Measurements from ENCODE around the gene URB1. TPM values are rescaled to one million over a fixed set of nuclear protein-coding genes. Genes with fewer than 3 reads are reported as not detected.

URB1 gene
- total and polyA plus RNA-seq, 4 experiments from 2014 or later: 0.55 to 15.2 (median 8.6) TPM

- no peak for DNase-seq
- ChIA-PET CTCF (ENCODE audit: partially characterized antibody) (no interaction called here), POLR2A (ENCODE audit: partially characterized antibody) (no interaction called here)
- Histone ChIP-seq H3K4me1 (ENCODE audit: insufficient read depth, low read length) (no peaks in the 10 kb centered on the region), H3K4me3 (ENCODE audit: low read length in 2 of 2) (no peak within 1 kb of the TSS), H3K27ac (ENCODE audit: low read depth, low read length) (no peak within 1 kb of the TSS), H3K9me3 (ENCODE audit: control insufficient read depth in 1 of 2, low read length in 2 of 2) (no peaks in the 10 kb centered on the region), H3K27me3 (ENCODE audit: insufficient read depth, low read length) (no peaks in the 10 kb centered on the region), H3K36me3 (ENCODE audit: insufficient read depth, low read length) (no peaks in the 10 kb centered on the region)
- no peaks in the 10 kb centered on the region for H3K27me3 Mint-ChIP-seq
- no peaks in the 10 kb centered on the region for H3K4me1 Mint-ChIP-seq
- H3K36me3 Mint-ChIP-seq: peaks cover 3 to 4% of the 10 kb centered on the region in 2 donors
- no peaks in the 10 kb centered on the region for H3K9me3 Mint-ChIP-seq
- intact Hi-C loops (cut with micrococcal nuclease): no loop called here
- no peak within 1 kb of the TSS for H3K27ac Mint-ChIP-seq
- no peak within 1 kb of the TSS for H3K4me3 Mint-ChIP-seq
Observed at GRCh38 chr21:32298658-32299081, 94.1 kb downstream of the URB1 start, which contains the start of gene MRAP. Gene MRAP, plus strand, starts transcription at chr21:32298855. Its CDS starts 117 bp downstream, at chr21:32298972.

DNA sequence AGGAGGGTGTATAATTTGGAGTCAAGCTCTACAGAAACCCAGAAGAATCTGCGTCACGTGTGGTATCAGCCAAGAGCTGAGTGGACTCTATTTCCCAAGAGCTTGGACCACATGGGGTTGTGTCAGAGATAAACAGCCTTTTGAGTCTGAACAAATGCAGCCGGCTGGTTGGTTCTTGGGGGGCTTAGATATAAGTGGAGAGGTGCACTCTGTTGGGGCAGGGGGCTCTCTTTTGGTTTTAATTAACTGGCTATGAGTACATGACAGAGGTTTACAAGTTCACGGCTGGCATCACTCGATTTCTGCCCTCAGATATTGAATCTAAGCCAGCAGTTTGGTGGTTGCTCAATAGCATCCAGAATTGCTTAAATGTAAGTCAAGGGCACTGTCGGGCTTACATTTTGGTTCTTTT is 94.7 kb downstream of the URB1 start:
- H3K4me3 ChIP-seq (ENCODE audit: low read length in 2 of 2): no peak overlapping the region
- no peak for DNase-seq
- Mint-ChIP-seq H3K27me3 (no peaks in the 10 kb centered on the region), H3K27ac (no peak overlapping the region), H3K9me3 (no peaks in the 10 kb centered on the region), H3K4me3 (no peak overlapping the region), H3K4me1 (no peaks in the 10 kb centered on the region), H3K36me3 (peaks cover 3 to 4% of the 10 kb centered on the region in 2 donors)
- no peaks in the 10 kb centered on the region for H3K27me3 ChIP-seq (ENCODE audit: insufficient read depth, low read length)
- no peaks in the 10 kb centered on the region for H3K4me1 ChIP-seq (ENCODE audit: insufficient read depth, low read length)
- ChIA-PET POLR2A (ENCODE audit: partially characterized antibody) (no interaction called here), CTCF (ENCODE audit: partially characterized antibody) (no interaction called here)
- intact Hi-C loops (cut with micrococcal nuclease): no loop called here
- no peaks in the 10 kb centered on the region for H3K9me3 ChIP-seq (ENCODE audit: control insufficient read depth in 1 of 2, low read length in 2 of 2)
- no peaks in the 10 kb centered on the region for H3K36me3 ChIP-seq (ENCODE audit: insufficient read depth, low read length)
- no peak overlapping the region for H3K27ac ChIP-seq (ENCODE audit: low read depth, low read length)

DNA sequence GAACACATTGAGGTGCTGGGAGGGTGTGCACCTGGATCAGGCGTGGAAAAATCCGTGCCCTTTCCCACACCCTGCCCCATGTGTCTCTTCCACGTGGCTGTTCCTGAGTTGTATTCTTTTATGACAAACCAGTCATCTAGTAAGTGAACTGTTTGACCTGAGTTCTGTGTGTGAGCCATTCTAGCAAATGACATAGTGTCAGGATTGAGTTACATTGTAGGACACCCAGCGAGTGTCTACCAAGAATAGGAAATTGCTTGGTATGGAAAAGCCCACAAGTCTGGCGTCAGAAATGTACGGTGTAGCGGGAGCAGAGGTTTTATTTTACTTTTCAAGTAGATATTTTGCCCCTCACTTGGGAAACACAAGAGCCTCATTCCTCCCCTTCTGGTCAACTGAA is 95.4 kb downstream of the URB1 start:
- Mint-ChIP-seq H3K9me3 (no peaks in the 10 kb centered on the region), H3K27ac (no peak overlapping the region), H3K4me1 (no peaks in the 10 kb centered on the region), H3K27me3 (no peaks in the 10 kb centered on the region), H3K36me3 (peaks cover 3 to 4% of the 10 kb centered on the region in 2 donors), H3K4me3 (no peak overlapping the region)
- intact Hi-C loops (cut with micrococcal nuclease): no loop called here
- Histone ChIP-seq H3K4me1 (ENCODE audit: insufficient read depth, low read length) (no peaks in the 10 kb centered on the region), H3K36me3 (ENCODE audit: insufficient read depth, low read length) (no peaks in the 10 kb centered on the region), H3K4me3 (ENCODE audit: low read length in 2 of 2) (no peak overlapping the region), H3K27me3 (ENCODE audit: insufficient read depth, low read length) (no peaks in the 10 kb centered on the region), H3K9me3 (ENCODE audit: control insufficient read depth in 1 of 2, low read length in 2 of 2) (no peaks in the 10 kb centered on the region), H3K27ac (ENCODE audit: low read depth, low read length) (no peak overlapping the region)
- DNase-seq: no peak
- POLR2A ChIA-PET (ENCODE audit: partially characterized antibody): no interaction called here
- CTCF ChIA-PET (ENCODE audit: partially characterized antibody): no interaction called here

GRCh38 chr21:32285476-32285875 is 107.3 kb downstream of the URB1 start:
- Mint-ChIP-seq H3K4me3 (no peak overlapping the region), H3K27ac (no peak overlapping the region), H3K36me3 (peaks cover 0 to 10% of the 10 kb centered on the region in 2 donors), H3K4me1 (peaks cover 1 to 2% (median 2%) of the 10 kb centered on the region in 4 donors), H3K27me3 (no peaks in the 10 kb centered on the region), H3K9me3 (no peaks in the 10 kb centered on the region)
- intact Hi-C loops (cut with micrococcal nuclease): no loop called here
- Histone ChIP-seq H3K4me1 (ENCODE audit: insufficient read depth, low read length) (no peaks in the 10 kb centered on the region), H3K27me3 (ENCODE audit: insufficient read depth, low read length) (no peaks in the 10 kb centered on the region), H3K9me3 (ENCODE audit: control insufficient read depth in 1 of 2, low read length in 2 of 2) (no peaks in the 10 kb centered on the region), H3K36me3 (ENCODE audit: insufficient read depth, low read length) (no peaks in the 10 kb centered on the region), H3K27ac (ENCODE audit: low read depth, low read length) (no peak overlapping the region), H3K4me3 (ENCODE audit: low read length in 2 of 2) (no peak overlapping the region)
- DNase-seq: no peak
- ChIA-PET CTCF (ENCODE audit: partially characterized antibody) (no interaction called here), POLR2A (ENCODE audit: partially characterized antibody) (no interaction called here)

GRCh38 chr21:32282992-32283391 is 109.8 kb downstream of the URB1 start:
- Histone ChIP-seq H3K27ac (ENCODE audit: low read depth, low read length) (no peak overlapping the region), H3K27me3 (ENCODE audit: insufficient read depth, low read length) (no peaks in the 10 kb centered on the region), H3K4me1 (ENCODE audit: insufficient read depth, low read length) (peaks cover 17% of the 10 kb centered on the region), H3K4me3 (ENCODE audit: low read length in 2 of 2) (no peak overlapping the region), H3K9me3 (ENCODE audit: control insufficient read depth in 1 of 2, low read length in 2 of 2) (no peaks in the 10 kb centered on the region), H3K36me3 (ENCODE audit: insufficient read depth, low read length) (no peaks in the 10 kb centered on the region)
- H3K27me3 Mint-ChIP-seq: no peaks in the 10 kb centered on the region
- intact Hi-C loops (cut with micrococcal nuclease): no loop called here
- no peak overlapping the region for H3K27ac Mint-ChIP-seq
- peaks cover 12 to 26% (median 20%) of the 10 kb centered on the region in 4 donors for H3K4me1 Mint-ChIP-seq
- ChIA-PET CTCF (ENCODE audit: partially characterized antibody) (no interaction called here), POLR2A (ENCODE audit: partially characterized antibody) (no interaction called here)
- no peak overlapping the region for H3K4me3 Mint-ChIP-seq
- DNase-seq: no peak
- H3K36me3 Mint-ChIP-seq: peaks cover 10% of the 10 kb centered on the region in 2 donors
- H3K9me3 Mint-ChIP-seq: peaks cover 0 to 3% (median 0%) of the 10 kb centered on the region in 8 donors

GRCh38 chr21:32281531-32281930 is 111.3 kb downstream of the URB1 start:
- Histone ChIP-seq H3K4me3 (ENCODE audit: low read length in 2 of 2) (no peak overlapping the region), H3K27ac (ENCODE audit: low read depth, low read length) (no peak overlapping the region), H3K4me1 (ENCODE audit: insufficient read depth, low read length) (peaks cover 23% of the 10 kb centered on the region), H3K9me3 (ENCODE audit: control insufficient read depth in 1 of 2, low read length in 2 of 2) (no peaks in the 10 kb centered on the region), H3K27me3 (ENCODE audit: insufficient read depth, low read length) (no peaks in the 10 kb centered on the region), H3K36me3 (ENCODE audit: insufficient read depth, low read length) (no peaks in the 10 kb centered on the region)
- ChIA-PET POLR2A (ENCODE audit: partially characterized antibody) (no interaction called here), CTCF (ENCODE audit: partially characterized antibody) (no interaction called here)
- no peaks in the 10 kb centered on the region for H3K27me3 Mint-ChIP-seq
- peaks cover 0 to 3% (median 0%) of the 10 kb centered on the region in 8 donors for H3K9me3 Mint-ChIP-seq
- intact Hi-C loops (cut with micrococcal nuclease): no loop called here
- H3K4me3 Mint-ChIP-seq: no peak overlapping the region
- peaks cover 13 to 29% (median 22%) of the 10 kb centered on the region in 4 donors for H3K4me1 Mint-ChIP-seq
- peak overlapping the region in 1 of 7 donors; percentile 93 for H3K27ac Mint-ChIP-seq
- DNase-seq: no peak
- peaks cover 10% of the 10 kb centered on the region in 2 donors for H3K36me3 Mint-ChIP-seq

DNA sequence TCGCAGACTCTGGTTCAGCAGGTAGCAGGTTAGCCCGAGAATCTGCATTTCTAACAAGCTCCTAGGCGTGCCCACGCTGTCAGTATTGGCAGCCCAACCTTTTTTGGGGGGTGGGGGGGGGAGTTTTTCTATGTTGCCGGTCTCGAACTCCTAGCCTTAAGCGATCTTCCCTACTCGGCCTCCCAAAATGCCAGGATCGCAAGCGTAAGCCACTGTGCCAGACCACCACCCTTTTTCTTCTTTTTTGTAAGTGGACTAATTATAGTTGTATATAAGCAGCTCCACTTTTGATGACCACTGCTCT is 113.5 kb downstream of the URB1 start:
- H3K27ac ChIP-seq (ENCODE audit: low read depth, low read length): peak overlapping the region; percentile 67
- intact Hi-C loops (cut with micrococcal nuclease): loop anchor here (2.0 to 5.0 kb wide), 5 partner anchors 113 to 547 kb away; partner anchors contain the start of genes CFAP298, EVA1C, SCAF4 and URB1
- no peaks in the 10 kb centered on the region for H3K36me3 ChIP-seq (ENCODE audit: insufficient read depth, low read length)
- Mint-ChIP-seq H3K27me3 (no peaks in the 10 kb centered on the region), H3K36me3 (peaks cover 15 to 18% of the 10 kb centered on the region in 2 donors), H3K9me3 (peaks cover 0 to 3% (median 0%) of the 10 kb centered on the region in 8 donors), H3K27ac (peak overlapping the region; percentile 93 to 98 (median 96)), H3K4me3 (peak overlapping the region; percentile 96 to 100 (median 99)), H3K4me1 (peaks cover 17 to 36% (median 27%) of the 10 kb centered on the region in 4 donors)
- DNase-seq: no peak
- ChIA-PET CTCF (ENCODE audit: partially characterized antibody) (interaction anchor here (0.8 kb wide), 1 partner anchor 322 kb away, joined by 3 read pairs; no protein-coding TSS in a partner anchor), POLR2A (ENCODE audit: partially characterized antibody) (interaction anchor here (0.9 to 1.5 kb wide), 7 partner anchors 11 to 492 kb away, joined by 3 to 8 read pairs (median 3); partner anchors contain the start of genes CFAP298 and PAXBP1)
- no peaks in the 10 kb centered on the region for H3K27me3 ChIP-seq (ENCODE audit: insufficient read depth, low read length)
- peak overlapping the region; percentile 73 to 84 for H3K4me3 ChIP-seq (ENCODE audit: low read length in 2 of 2)
- peaks cover 23% of the 10 kb centered on the region for H3K4me1 ChIP-seq (ENCODE audit: insufficient read depth, low read length)
- H3K9me3 ChIP-seq (ENCODE audit: control insufficient read depth in 1 of 2, low read length in 2 of 2): no peaks in the 10 kb centered on the region
